ENCODE results near the gene DPP7. TPM values are rescaled to one million over a fixed set of nuclear protein-coding genes. Genes with fewer than 3 reads are reported as not detected.

The DPP7 gene
- total and polyA plus RNA-seq, 10 of the 15 experiments (the other 5 are each of a cell fraction or from before 2014, with no cell fraction given): 0.68 to 245 (median 106) TPM

GRCh38 chr9:137114613-137115393, at the start of gene DPP7 (continued):
- TF ChIP-seq ZBTB11 (CRISPR knock-in tag; IDR thresholded peaks at IDR 0.05) (no peak), MAX (IDR thresholded peaks at IDR 0.05; ENCODE audit: low read depth, low read length) (peak; percentile 93), ATF3 (IDR thresholded peaks at IDR 0.05; ENCODE audit: borderline replicate concordance, extremely low read depth, low read depth, low read length) (peak; percentile 97), E2F4 (IDR thresholded peaks at IDR 0.05; ENCODE audit: low read depth, low read length) (no peak), SIN3A (IDR thresholded peaks at IDR 0.05; ENCODE audit: low read depth, low read length) (peak; percentile 85), MTA3 (IDR thresholded peaks at IDR 0.05; ENCODE audit: borderline replicate concordance, low read length) (no peak), IRF4 (IDR thresholded peaks at IDR 0.05; ENCODE audit: low read depth, low read length) (no peak), IKZF2 (IDR thresholded peaks at IDR 0.05) (no peak), SUPT20H (IDR thresholded peaks at IDR 0.05; ENCODE audit: borderline replicate concordance, control insufficient read depth, low read depth, low read length) (no peak)
